ENCODE data around the gene SFPQ. TPM values are rescaled to one million over a fixed set of nuclear protein-coding genes. Genes with fewer than 3 reads are reported as not detected.

The SFPQ gene
- total and polyA plus RNA-seq, 8 donors = 138 to 948 (median 895) TPM

DNA sequence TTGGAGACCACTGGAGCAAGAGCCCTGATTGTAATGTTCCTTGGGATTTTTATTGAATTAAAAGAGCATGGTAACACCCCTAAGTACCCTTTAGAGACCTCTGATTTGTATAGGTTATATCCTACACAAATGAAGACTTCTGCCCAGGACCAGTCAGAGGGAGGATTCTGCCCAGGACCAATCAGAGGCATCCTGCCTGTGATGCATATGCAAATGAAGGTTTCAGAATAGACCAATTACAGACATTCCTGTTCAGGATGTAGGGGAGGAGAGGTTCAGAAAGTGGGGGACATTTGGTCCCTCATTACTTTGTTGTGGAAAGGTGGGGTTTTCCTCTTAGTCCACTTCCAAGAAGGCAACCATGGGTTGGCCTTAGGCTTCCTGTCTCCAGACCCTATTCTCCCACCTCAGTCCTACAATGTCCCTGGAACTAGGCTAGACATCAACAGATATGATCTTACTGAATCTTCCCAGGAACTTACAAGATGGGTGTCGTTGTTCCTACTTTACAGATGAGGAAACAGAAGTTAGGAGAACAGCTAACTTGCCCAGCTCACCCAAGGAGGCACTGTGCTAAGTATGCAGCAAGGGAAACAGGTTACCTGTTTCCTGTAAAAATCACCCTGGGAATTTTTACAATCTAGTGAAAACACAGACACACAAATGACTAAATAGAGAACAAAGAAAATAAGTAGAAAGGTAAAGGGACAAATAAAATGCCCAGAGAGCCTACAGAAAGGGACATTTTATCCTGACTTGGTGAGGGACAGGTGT, 36.8 kb upstream of the SFPQ start:
- H3K27me3 ChIP-seq = no peaks in the 10 kb centered on the region
- TF ChIP-seq, protein P1, sequence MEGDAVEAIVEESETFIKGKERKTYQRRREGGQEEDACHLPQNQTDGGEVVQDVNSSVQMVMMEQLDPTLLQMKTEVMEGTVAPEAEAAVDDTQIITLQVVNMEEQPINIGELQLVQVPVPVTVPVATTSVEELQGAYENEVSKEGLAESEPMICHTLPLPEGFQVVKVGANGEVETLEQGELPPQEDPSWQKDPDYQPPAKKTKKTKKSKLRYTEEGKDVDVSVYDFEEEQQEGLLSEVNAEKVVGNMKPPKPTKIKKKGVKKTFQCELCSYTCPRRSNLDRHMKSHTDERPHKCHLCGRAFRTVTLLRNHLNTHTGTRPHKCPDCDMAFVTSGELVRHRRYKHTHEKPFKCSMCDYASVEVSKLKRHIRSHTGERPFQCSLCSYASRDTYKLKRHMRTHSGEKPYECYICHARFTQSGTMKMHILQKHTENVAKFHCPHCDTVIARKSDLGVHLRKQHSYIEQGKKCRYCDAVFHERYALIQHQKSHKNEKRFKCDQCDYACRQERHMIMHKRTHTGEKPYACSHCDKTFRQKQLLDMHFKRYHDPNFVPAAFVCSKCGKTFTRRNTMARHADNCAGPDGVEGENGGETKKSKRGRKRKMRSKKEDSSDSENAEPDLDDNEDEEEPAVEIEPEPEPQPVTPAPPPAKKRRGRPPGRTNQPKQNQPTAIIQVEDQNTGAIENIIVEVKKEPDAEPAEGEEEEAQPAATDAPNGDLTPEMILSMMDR (IDR thresholded peaks at IDR 0.05) = no peak
- no peak overlapping the region for H3K27ac ChIP-seq
- H3K9me3 ChIP-seq = no peaks in the 10 kb centered on the region
- no peak for ATAC-seq
- no peak for DNase-seq
- H3K4me3 ChIP-seq = no peak overlapping the region
- no peaks in the 10 kb centered on the region for H3K36me3 ChIP-seq
- no peaks in the 10 kb centered on the region for H3K4me1 ChIP-seq
- intact Hi-C loops (cut with DNase I) = no loop called here

DNA sequence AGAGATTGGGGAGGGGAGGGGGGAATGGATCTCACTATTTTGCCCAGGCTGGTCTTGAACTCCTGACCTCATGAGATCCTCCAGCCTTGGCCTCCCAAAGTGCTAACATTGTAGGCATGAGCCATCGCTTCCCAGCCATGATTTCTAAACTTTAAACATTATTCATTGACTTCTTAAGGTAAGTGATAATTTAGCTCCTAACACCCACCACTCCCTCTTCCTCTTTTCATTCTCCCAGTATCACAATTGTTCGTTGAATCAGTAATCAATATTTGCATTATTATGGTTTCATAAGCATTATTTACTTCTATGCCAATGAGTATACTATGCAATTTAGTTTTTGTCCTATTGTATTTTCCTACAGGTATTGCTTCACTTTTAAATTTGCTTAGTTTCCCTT, 33.6 kb upstream of the SFPQ start:
- ATAC-seq = no peak

DNA sequence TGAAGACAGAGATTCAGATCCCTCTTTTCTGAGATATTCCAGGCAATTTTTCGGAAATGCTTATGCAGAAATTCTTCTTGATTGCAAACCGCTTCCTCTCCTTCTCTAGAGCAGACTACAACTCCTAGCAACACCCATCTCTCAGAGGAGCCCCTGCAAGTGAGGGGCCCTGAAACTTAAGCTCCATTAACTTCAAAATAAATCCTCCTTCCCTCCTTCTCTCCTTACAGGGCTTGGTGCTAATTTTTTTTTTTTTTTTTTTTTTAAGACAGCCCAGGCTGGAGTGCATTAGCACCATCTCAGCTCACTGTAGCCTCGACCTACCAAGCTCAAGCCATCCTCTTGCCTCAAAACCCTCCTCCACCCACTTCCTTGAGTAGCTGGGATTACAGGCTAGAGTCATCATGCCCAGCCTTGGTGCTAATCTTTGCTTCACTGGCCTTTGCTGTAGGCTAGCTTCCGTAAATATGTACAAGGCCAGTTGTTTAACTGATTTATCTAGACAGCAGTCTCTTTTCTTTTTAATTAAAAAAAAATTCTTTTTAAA, 30.2 kb upstream of the SFPQ start:
- ATAC-seq (no peak), DNase-seq (no peak)
- TF ChIP-seq, protein P1 (IDR thresholded peaks at IDR 0.05) = no peak
- intact Hi-C loops (cut with DNase I) = no loop called here
- no peaks in the 10 kb centered on the region for H3K4me1 ChIP-seq
- H3K9me3 ChIP-seq = no peaks in the 10 kb centered on the region
- no peak overlapping the region for H3K4me3 ChIP-seq
- H3K36me3 ChIP-seq = no peaks in the 10 kb centered on the region
- no peaks in the 10 kb centered on the region for H3K27me3 ChIP-seq
- no peak overlapping the region for H3K27ac ChIP-seq

More for the DNA sequence above, 33.6 kb upstream of the SFPQ start:
- TF ChIP-seq, protein P1 (IDR thresholded peaks at IDR 0.05) = no peak
- no peaks in the 10 kb centered on the region for H3K36me3 ChIP-seq
- H3K4me3 ChIP-seq = no peak overlapping the region
- intact Hi-C loops (cut with DNase I) = no loop called here
- no peaks in the 10 kb centered on the region for H3K27me3 ChIP-seq
- H3K27ac ChIP-seq = no peak overlapping the region
- no peak for DNase-seq
- H3K9me3 ChIP-seq = no peaks in the 10 kb centered on the region
- no peaks in the 10 kb centered on the region for H3K4me1 ChIP-seq

DNA sequence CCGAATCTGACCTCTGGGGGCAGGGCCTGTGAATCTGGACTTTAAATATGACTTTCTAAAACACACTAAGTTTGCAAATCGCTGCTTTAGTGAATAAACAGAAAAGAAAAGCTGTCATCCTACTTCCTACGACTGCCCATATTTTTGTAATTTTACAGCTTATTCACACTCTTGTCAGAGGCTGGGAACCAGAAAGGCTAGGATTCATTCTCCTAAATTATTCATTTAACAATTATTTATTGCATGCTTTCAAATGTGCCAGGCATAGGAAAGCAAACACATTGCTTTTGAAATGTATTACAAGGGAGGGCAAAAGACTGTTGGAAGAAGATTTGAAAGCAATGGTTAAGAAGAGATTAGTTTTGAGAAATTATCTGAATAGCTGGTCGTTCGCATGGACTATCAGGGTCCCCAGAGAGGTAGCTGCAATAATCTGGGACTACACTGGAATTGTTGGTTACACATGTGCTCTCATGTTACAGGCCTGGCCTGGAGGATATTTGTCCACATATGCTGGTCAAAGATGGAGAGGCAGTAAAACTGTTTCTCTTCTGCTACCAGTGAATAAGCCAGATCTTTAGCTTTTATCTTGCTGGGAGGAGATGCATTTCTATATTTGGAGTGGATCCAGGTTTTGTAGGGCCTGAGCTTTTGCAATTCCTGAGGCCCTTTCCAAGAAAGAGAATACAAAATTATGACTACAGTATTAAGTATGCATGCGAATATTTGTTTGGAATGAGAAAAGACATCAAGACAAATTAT, 29.6 kb upstream of the SFPQ start:
- peak; percentile 41 for ATAC-seq
- H3K9me3 ChIP-seq = no peaks in the 10 kb centered on the region
- no peak overlapping the region for H3K27ac ChIP-seq
- DNase-seq = peak in 2 of 4 donors; percentile 64 to 74
- no peaks in the 10 kb centered on the region for H3K36me3 ChIP-seq
- TF ChIP-seq, protein P1 (IDR thresholded peaks at IDR 0.05) = no peak
- H3K27me3 ChIP-seq = no peaks in the 10 kb centered on the region
- H3K4me3 ChIP-seq = no peak overlapping the region
- intact Hi-C loops (cut with DNase I) = no loop called here
- no peaks in the 10 kb centered on the region for H3K4me1 ChIP-seq

GRCh38 chr1:35220976-35221375, 28.0 kb upstream of the SFPQ start:
- TF ChIP-seq, protein P1 (IDR thresholded peaks at IDR 0.05) = no peak
- ATAC-seq (no peak), DNase-seq (no peak)
- Histone ChIP-seq H3K27ac (no peak overlapping the region), H3K36me3 (no peaks in the 10 kb centered on the region), H3K27me3 (no peaks in the 10 kb centered on the region), H3K4me3 (no peak overlapping the region), H3K9me3 (no peaks in the 10 kb centered on the region), H3K4me1 (no peaks in the 10 kb centered on the region)
- intact Hi-C loops (cut with DNase I) = no loop called here
